Cardiac ventricle fibroblast (primary cell): ENCODE results near the gene C4B. TPM values are rescaled to one million over a fixed set of nuclear protein-coding genes. Genes with fewer than 3 reads are reported as not detected.

Source experiments
- total RNA-seq: library from RNA; depleted of rRNA; stranded (reverse); fragments of >200 nt; gene quantifications from 2 replicates; pipeline ENCODE4 v1.2.3, GENCODE V29; 2015

The C4B gene
- total RNA-seq = 25.2 and 46.6 TPM in 2 replicates

DNA sequence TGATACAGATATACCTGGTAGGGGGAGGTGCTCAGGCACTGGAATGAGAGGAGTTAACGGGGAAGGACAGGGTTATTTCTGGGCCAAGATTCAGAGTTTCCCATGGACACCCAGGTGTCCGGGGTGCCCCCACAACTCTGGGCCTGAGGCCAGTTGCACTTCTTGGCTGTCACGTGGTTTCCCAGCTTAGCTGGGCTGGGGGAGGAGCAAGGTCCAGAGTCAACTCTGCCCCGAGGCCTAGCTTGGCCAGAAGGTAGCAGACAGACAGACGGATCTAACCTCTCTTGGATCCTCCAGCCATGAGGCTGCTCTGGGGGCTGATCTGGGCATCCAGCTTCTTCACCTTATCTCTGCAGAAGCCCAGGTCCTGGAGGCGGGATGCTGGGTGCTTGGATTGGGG lies at the start of gene C4B:
TSS of gene C4B (plus strand) at position 249 of the 400 bp plus-strand sequence. CDS start at position 300, 51 bp downstream.

DNA sequence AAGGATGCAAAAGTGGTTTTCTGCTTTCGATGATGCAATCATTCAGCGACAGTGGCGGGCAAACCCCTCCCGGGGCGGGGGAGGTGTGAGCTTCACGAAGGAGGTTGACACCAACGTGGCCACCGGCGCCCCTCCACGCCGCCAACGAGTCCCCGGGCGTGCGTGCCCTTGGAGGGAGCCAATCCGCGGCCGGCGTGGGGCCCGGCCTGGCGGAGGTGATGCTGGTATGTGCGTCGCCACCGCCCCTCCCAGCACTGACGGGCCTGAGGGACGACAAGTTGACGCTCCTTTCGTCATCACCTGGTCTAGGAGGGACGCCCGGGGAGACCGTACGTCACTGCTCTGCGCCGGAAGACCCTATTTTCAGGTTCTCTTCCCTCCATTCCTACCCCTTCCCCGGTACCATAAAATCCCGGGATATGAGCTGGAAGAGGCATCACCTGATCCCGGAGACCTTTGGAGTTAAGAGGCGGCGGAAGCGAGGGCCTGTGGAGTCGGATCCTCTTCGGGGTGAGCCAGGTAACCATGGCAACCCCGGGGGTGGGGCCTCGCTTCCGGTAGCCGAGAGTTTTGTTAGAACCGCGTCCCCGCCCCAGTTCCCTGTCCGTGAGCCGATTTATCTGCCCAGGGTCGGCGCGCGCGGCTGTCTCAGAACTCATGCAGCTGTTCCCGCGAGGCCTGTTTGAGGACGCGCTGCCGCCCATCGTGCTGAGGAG lies 42.4 kb upstream of the C4B start, which contains the start of gene DXO:
TSS of gene DXO (minus strand) at position 146 of the 716 bp plus-strand sequence. CDS start 463 bp downstream, outside the sequence.

DNA sequence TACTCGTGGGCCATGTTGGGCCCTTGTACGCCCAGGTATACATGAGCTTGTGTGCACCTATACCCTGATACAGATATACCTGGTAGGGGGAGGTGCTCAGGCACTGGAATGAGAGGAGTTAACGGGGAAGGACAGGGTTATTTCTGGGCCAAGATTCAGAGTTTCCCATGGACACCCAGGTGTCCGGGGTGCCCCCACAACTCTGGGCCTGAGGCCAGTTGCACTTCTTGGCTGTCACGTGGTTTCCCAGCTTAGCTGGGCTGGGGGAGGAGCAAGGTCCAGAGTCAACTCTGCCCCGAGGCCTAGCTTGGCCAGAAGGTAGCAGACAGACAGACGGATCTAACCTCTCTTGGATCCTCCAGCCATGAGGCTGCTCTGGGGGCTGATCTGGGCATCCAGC lies 32.9 kb upstream of the C4B start, which contains the start of gene C4A:
TSS of gene C4A (plus strand) at position 314 of the 400 bp plus-strand sequence. CDS start at position 365, 51 bp downstream.

DNA sequence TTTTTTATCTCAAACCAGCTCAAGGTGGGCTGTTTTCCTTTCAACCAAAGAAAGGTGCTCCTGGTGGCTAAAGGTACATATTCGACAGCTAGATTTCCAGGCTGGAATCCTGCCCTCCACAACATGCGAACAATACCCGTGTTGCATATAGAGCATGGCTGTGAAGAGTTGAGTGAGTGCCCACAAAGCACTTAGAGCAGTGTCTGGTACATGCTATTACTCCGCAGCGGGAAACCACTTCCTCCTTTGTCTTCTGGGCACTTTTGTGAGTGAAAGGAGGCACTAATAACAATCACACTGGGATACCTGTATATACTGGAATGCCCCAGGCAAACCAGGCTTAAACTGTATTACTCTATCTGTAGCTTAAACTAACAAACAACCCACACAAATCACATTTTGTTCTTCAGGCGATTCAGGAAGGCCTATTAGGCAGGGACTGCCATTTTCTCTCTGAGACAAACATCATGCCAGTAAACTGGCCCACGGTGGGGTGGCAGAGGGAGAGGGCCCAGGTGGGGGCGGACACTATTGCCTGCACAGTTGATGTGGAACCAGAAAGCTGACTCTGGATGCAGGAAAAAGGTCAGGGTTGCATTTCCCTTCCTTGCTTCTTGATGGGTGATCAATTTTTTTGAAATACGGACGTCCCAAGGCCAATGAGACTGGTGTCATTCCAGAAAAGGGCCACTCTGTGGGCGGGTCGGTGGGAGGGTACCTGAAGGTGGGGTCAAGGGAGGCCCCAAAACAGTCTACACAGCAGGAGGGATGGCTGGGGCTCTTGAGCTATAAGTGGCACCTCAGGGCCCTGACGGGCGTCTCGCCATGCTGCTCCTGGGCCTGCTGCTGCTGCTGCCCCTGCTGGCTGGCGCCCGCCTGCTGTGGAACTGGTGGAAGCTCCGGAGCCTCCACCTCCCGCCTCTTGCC lies 23.3 kb downstream of the C4B start, which contains the start of gene CYP21A2:
TSS of gene CYP21A2 (plus strand) at position 818 of the 927 bp plus-strand sequence. CDS start at position 826, 8 bp downstream.

Other genes starting within 250 kb of the C4B start
- 0.10 and 0.12 TPM in 2 replicates for gene VWA7, start 237.5 kb upstream of the C4B start, total RNA-seq
- gene VARS1, start 219.0 kb upstream of the C4B start, total RNA-seq = 54.7 and 63.3 TPM in 2 replicates
- 36.0 and 38.2 TPM in 2 replicates for gene LSM2, start 207.8 kb upstream of the C4B start, total RNA-seq
- gene HSPA1L, start 199.5 kb upstream of the C4B start, total RNA-seq = 0.62 and 1.7 TPM in 2 replicates
- gene HSPA1A, start 199.3 kb upstream of the C4B start, total RNA-seq = 93.9 and 97.6 TPM in 2 replicates
- 101 and 110 TPM in 2 replicates for gene HSPA1B, start 187.1 kb upstream of the C4B start, total RNA-seq
- gene NEU1, start 152.0 kb upstream of the C4B start, total RNA-seq = 36.7 and 43.2 TPM in 2 replicates
- not detected in 2 replicates for gene SLC44A4, start 135.8 kb upstream of the C4B start, total RNA-seq
- 29.5 and 47.8 TPM in 2 replicates for gene EHMT2, start 117.1 kb upstream of the C4B start, total RNA-seq
- gene ZBTB12, start 112.7 kb upstream of the C4B start, total RNA-seq = 2.1 and 2.5 TPM in 2 replicates
- 10.4 and 16.9 TPM in 2 replicates for gene C2, start 87.1 kb upstream of the C4B start, total RNA-seq
- 47.7 and 56.5 TPM in 2 replicates for gene CFB, start 68.7 kb upstream of the C4B start, total RNA-seq
- 55.8 and 57.5 TPM in 2 replicates for gene NELFE, start 55.8 kb upstream of the C4B start, total RNA-seq
- 24.6 and 28.9 TPM in 2 replicates for gene SKIC2, start 55.6 kb upstream of the C4B start, total RNA-seq
- gene DXO, start 42.7 kb upstream of the C4B start, total RNA-seq = 11.5 and 15.8 TPM in 2 replicates
- gene C4A, start 32.7 kb upstream of the C4B start, total RNA-seq = 39.7 and 65.0 TPM in 2 replicates
- gene CYP21A2, start 23.6 kb downstream of the C4B start, total RNA-seq = 0.15 TPM in 1 of 2 replicates, not detected in the other
- 35.8 and 38.3 TPM in 2 replicates for gene TNXB, start 94.5 kb downstream of the C4B start, total RNA-seq
- gene ATF6B, start 113.5 kb downstream of the C4B start, total RNA-seq = 31.5 and 31.7 TPM in 2 replicates
- gene FKBPL, start 115.5 kb downstream of the C4B start, total RNA-seq = 4.3 and 4.7 TPM in 2 replicates
- gene PRRT1, start 137.1 kb downstream of the C4B start, total RNA-seq = 1.1 and 1.8 TPM in 2 replicates
- gene PPT2, start 139.3 kb downstream of the C4B start, total RNA-seq = 9.5 and 18.3 TPM in 2 replicates
- gene EGFL8, start 149.8 kb downstream of the C4B start, total RNA-seq = 0.12 and 0.29 TPM in 2 replicates
- 43.9 and 51.3 TPM in 2 replicates for gene AGPAT1, start 161.3 kb downstream of the C4B start, total RNA-seq
- 27.9 and 29.6 TPM in 2 replicates for gene RNF5, start 163.6 kb downstream of the C4B start, total RNA-seq
- 0.50 and 1.4 TPM in 2 replicates for gene AGER, start 169.5 kb downstream of the C4B start, total RNA-seq
- gene PBX2, start 175.4 kb downstream of the C4B start, total RNA-seq = 32.2 and 34.1 TPM in 2 replicates
- 1.6 and 1.9 TPM in 2 replicates for gene GPSM3, start 177.8 kb downstream of the C4B start, total RNA-seq
- gene NOTCH4, start 209.3 kb downstream of the C4B start, total RNA-seq = 3.9 and 5.3 TPM in 2 replicates